Astrocyte (in vitro differentiated cells and primary cell): ENCODE data around the gene MTA3. TPM values are rescaled to one million over a fixed set of nuclear protein-coding genes. Genes with fewer than 3 reads are reported as not detected.
"Not testable (repeated sequence)": the region's sequence is repeated elsewhere in the genome, so short reads cannot be mapped to it uniquely, and the experiment has no call there.

ENCODE experiments used
- DNase-seq: peaks from one replicate; pipeline ENCODE4 v3.0.0-alpha.2; 2010; ENCODE audit warnings: low read depth
- FAIRE-seq: peaks from 2 replicates; lab custom pipeline; 2011; peaks lifted over from hg19 to GRCh38; lab: Jason Lieb, UNC
- H2AFZ ChIP-seq: 2 replicates; pipeline ENCODE4 v1.6.0; 2012; ENCODE audit warnings: low read depth, low read length, inconsistent platforms
- H3K27ac ChIP-seq: 2 replicates; pipeline ENCODE4 v1.5.1; 2011; ENCODE audit warnings: low read depth, low read length, inconsistent platforms
- H3K27me3 ChIP-seq: 2 replicates; pipeline ENCODE4 v1.6.0; 2011; ENCODE audit warnings: low read length, inconsistent platforms; ENCODE audit not compliant: insufficient read depth
- H3K36me3 ChIP-seq: 2 replicates; pipeline ENCODE4 v1.5.1; 2011; ENCODE audit warnings: low read length, inconsistent platforms; ENCODE audit not compliant: insufficient read depth
- H3K4me1 ChIP-seq: 2 replicates; pipeline ENCODE4 v1.5.1; 2011; ENCODE audit warnings: low read length, inconsistent platforms; ENCODE audit not compliant: insufficient read depth
- H3K4me2 ChIP-seq: 2 replicates; pipeline ENCODE4 v1.6.0; 2012; ENCODE audit warnings: low read length, inconsistent platforms
- H3K4me3 ChIP-seq: 2 replicates; pipeline ENCODE4 v1.5.1; 2011; ENCODE audit warnings: low read depth, mild to moderate bottlenecking, low read length, inconsistent platforms; ENCODE audit not compliant: insufficient read depth
- H3K79me2 ChIP-seq: 2 replicates; pipeline ENCODE4 v1.6.0; 2012; ENCODE audit warnings: mild to moderate bottlenecking, low read length, inconsistent platforms; ENCODE audit not compliant: insufficient read depth
- H3K9ac ChIP-seq: 2 replicates; pipeline ENCODE4 v1.6.0; 2012; ENCODE audit warnings: mild to moderate bottlenecking, low read length, inconsistent platforms
- H3K9me3 ChIP-seq: 2 replicates; pipeline ENCODE4 v1.5.1; 2012; ENCODE audit warnings: low read depth, mild to moderate bottlenecking, low read length, inconsistent platforms; ENCODE audit not compliant: insufficient read depth
- H4K20me1 ChIP-seq: 2 replicates; pipeline ENCODE4 v1.6.0; 2012; ENCODE audit warnings: low read length, inconsistent platforms; ENCODE audit not compliant: insufficient read depth
- H3K27ac Mint-ChIP-seq: one replicate; pipeline ENCODE4 v1.8.0; 2021; ENCODE audit warnings: mild to moderate bottlenecking, mixed read lengths; ENCODE audit not compliant: unreplicated experiment
- H3K27me3 Mint-ChIP-seq: one replicate; pipeline ENCODE4 v1.8.0; 2021; ENCODE audit warnings: low read depth, mixed read lengths; ENCODE audit not compliant: unreplicated experiment
- H3K36me3 Mint-ChIP-seq: one replicate; pipeline ENCODE4 v1.8.0; 2021; ENCODE audit warnings: low read depth, mixed read lengths; ENCODE audit not compliant: unreplicated experiment
- H3K4me1 Mint-ChIP-seq: one replicate; pipeline ENCODE4 v1.8.0; 2021; ENCODE audit warnings: low read depth, mixed read lengths; ENCODE audit not compliant: unreplicated experiment
- H3K4me3 Mint-ChIP-seq: one replicate; pipeline ENCODE4 v1.8.0; 2021; ENCODE audit warnings: mild to moderate bottlenecking, moderate library complexity, mixed read lengths; ENCODE audit not compliant: unreplicated experiment
- H3K9me3 Mint-ChIP-seq: one replicate; pipeline ENCODE4 v1.8.0; 2021; ENCODE audit warnings: mild to moderate bottlenecking, mixed read lengths; ENCODE audit not compliant: unreplicated experiment
- EZH2 ChIP-seq: IDR thresholded peaks from 2 replicates; pipeline ENCODE4 v1.6.1; 2012; ENCODE audit warnings: mild to moderate bottlenecking, low read length, inconsistent platforms; ENCODE audit not compliant: insufficient read depth
- total RNA-seq: library from RNA; stranded (reverse); gene quantifications from 2 replicates; pipeline ENCODE4 v1.2.1, GENCODE V29; 2021
- TF ChIP-seq, protein P1 (sequence below): IDR thresholded peaks from 2 replicates; pipeline ENCODE4 v1.5.1; 2011; ENCODE audit warnings: low read depth, mild to moderate bottlenecking, inconsistent platforms, low read length, moderate library complexity; ENCODE audit not compliant: insufficient read depth

Gene MTA3
- total RNA-seq, 1 donor from 2014 or later = 69.4 TPM

DNA sequence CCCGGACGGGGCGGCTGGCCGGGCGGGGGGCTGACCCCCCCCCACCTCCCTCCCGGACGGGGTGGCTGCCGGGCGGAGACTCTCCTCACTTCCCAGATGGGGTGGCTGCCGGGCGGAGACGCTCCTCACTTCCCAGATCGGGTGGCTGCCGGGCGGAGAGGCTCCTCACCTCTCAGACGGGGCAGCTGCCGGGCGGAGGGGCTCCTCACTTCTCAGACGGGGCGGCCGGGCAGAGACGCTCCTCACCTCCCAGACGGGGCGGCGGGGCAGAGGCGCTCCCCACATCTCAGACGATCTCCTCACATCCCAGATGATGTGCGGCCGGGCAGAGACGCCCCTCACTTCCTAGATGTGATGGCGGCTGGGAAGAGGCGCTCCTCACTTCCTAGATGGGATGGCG lies 37.7 kb downstream of the MTA3 start:
- not testable (repeated sequence) for H3K27ac Mint-ChIP-seq, H3K9ac ChIP-seq, H3K4me1 Mint-ChIP-seq, H3K36me3 ChIP-seq, FAIRE-seq, H3K27me3 Mint-ChIP-seq, H3K27me3 ChIP-seq, H3K4me1 ChIP-seq, H3K4me3 Mint-ChIP-seq, H3K36me3 Mint-ChIP-seq, H3K4me2 ChIP-seq, H2AFZ ChIP-seq, H3K9me3 Mint-ChIP-seq, H3K9me3 ChIP-seq, H3K4me3 ChIP-seq, DNase-seq, H3K27ac ChIP-seq
- Histone ChIP-seq H4K20me1 (peaks cover 25% of the 10 kb centered on the region), H3K79me2 (peaks cover 11% of the 10 kb centered on the region)

DNA sequence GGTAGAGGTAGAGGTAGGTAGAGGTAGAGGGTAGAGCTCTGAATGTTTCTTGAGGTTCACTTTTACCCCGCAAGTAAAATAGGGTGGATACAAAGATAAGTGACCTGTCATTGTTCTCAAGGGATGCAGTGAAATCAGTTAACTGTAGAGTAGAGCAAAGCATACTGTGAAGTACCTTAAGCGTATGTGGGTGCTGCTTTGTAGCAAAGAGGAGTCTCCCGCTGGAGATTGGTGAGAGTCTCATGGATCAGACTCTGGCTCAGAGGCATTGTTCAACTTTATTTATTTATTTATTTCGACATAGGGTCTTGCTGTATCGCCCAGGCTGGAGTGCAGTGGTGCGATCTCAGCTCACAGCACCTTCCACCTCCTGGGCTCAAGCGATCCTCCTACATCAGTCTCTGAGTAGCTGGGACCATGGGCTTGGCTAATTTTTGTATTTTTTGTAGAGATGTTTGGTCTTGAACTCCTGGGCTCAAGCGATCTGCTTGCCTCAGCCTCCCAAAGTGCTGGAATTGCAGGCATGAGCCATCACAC lies 38.7 kb downstream of the MTA3 start:
- H3K9me3 ChIP-seq = no peaks in the 10 kb centered on the region
- Mint-ChIP-seq H3K4me3 (no peak overlapping the region), H3K27me3 (no peaks in the 10 kb centered on the region), H3K27ac (no peak overlapping the region), H3K4me1 (no peaks in the 10 kb centered on the region), H3K36me3 (peaks cover 14% of the 10 kb centered on the region), H3K9me3 (no peaks in the 10 kb centered on the region)
- H4K20me1 ChIP-seq = peaks cover 16% of the 10 kb centered on the region
- H2AFZ ChIP-seq = no peak overlapping the region
- TF ChIP-seq, protein P1, sequence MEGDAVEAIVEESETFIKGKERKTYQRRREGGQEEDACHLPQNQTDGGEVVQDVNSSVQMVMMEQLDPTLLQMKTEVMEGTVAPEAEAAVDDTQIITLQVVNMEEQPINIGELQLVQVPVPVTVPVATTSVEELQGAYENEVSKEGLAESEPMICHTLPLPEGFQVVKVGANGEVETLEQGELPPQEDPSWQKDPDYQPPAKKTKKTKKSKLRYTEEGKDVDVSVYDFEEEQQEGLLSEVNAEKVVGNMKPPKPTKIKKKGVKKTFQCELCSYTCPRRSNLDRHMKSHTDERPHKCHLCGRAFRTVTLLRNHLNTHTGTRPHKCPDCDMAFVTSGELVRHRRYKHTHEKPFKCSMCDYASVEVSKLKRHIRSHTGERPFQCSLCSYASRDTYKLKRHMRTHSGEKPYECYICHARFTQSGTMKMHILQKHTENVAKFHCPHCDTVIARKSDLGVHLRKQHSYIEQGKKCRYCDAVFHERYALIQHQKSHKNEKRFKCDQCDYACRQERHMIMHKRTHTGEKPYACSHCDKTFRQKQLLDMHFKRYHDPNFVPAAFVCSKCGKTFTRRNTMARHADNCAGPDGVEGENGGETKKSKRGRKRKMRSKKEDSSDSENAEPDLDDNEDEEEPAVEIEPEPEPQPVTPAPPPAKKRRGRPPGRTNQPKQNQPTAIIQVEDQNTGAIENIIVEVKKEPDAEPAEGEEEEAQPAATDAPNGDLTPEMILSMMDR = no peak
- no peak for TF ChIP-seq EZH2
- H3K4me3 ChIP-seq = no peak overlapping the region
- H3K36me3 ChIP-seq = peaks cover 4% of the 10 kb centered on the region
- no peak overlapping the region for H3K4me2 ChIP-seq
- no peaks in the 10 kb centered on the region for H3K27me3 ChIP-seq
- H3K9ac ChIP-seq = no peak overlapping the region
- no peak for FAIRE-seq
- H3K4me1 ChIP-seq = no peaks in the 10 kb centered on the region
- DNase-seq = no peak
- no peak overlapping the region for H3K27ac ChIP-seq
- peaks cover 5% of the 10 kb centered on the region for H3K79me2 ChIP-seq

- Mint-ChIP-seq H3K27me3 (no peaks in the 10 kb centered on the region), H3K36me3 (peaks cover 6% of the 10 kb centered on the region), H3K9me3 (no peaks in the 10 kb centered on the region), H3K4me3 (no peak overlapping the region), H3K4me1 (peaks cover 7% of the 10 kb centered on the region), H3K27ac (no peak overlapping the region)
- TF ChIP-seq, protein P1 = no peak
- no peak for TF ChIP-seq EZH2
- peak; percentile 13 for DNase-seq
- Histone ChIP-seq H3K36me3 (peaks cover 4% of the 10 kb centered on the region), H3K79me2 (no peaks in the 10 kb centered on the region), H3K4me2 (no peak overlapping the region), H2AFZ (no peak overlapping the region), H3K4me1 (peaks cover 6% of the 10 kb centered on the region), H3K4me3 (no peak overlapping the region), H3K27ac (no peak overlapping the region), H3K27me3 (no peaks in the 10 kb centered on the region), H3K9ac (no peak overlapping the region), H4K20me1 (peaks cover 1% of the 10 kb centered on the region), H3K9me3 (no peaks in the 10 kb centered on the region)
- FAIRE-seq = no peak
Observed at GRCh38 chr2:42613281-42614064, 45.0 kb downstream of the MTA3 start.
